ENCODE results near the gene TAS2R3.

Gene TAS2R3

DNA sequence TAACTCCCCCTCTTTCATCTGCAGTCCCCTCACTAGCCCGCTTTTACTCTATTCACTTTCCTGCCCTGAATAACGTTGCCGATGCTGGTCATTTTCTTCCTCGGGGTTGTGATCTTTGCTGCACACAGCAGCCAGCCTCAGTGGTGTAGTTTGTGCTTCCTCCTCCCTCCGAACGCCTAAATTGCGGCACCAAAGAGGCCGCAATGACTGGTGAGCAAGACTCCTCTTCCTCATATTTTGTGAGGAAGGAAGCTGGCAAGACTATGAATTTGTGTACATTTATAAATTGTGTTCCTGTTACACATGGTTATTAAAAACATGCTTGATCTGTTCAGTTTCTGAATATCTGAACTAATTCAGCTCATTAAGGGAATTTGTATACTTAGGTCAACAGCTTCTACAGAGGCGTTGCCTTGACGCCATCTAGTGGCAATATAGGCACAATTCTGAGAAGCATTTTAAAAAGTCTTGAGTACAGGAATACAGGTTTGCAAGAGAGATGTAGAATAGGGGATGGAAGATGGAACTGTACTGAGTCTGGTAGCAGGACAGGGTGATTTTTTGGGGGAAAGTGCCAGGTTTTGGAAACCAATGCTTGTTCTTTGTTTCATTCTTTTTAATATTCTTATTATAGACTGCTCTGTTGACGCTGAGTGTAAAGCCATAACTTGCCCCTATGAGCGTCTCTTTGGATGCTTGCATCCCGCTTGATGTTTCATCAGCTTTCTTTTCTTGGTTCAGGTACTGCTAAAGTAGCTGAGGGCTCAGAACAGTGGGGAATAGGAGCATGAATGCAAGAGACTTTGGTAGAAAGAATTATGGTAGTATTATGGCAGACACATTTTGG is 22.0 kb downstream of the TAS2R3 start:
- peak; percentile 71 for DNase-seq (ENCODE audit: low spot score)

DNA sequence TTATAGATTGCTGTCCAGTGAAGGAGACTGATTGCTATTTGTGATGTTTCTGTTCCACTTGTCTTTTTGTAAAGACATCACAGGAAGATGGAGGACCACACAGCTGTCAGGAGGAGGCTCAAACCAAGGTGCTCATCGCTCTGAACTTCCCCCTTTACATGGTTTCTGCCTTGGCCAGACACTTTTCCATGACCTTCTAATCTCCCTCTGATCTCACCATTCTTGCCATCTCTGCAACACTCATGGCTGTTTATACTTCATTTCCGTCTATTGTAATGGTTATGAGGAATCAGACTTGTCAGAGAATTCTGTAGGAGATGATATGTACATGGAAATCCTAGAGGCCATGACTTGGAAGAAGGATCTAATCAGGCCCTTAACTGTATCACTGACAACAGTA is 24.4 kb downstream of the TAS2R3 start:
- no peak for DNase-seq (ENCODE audit: low spot score)

DNA sequence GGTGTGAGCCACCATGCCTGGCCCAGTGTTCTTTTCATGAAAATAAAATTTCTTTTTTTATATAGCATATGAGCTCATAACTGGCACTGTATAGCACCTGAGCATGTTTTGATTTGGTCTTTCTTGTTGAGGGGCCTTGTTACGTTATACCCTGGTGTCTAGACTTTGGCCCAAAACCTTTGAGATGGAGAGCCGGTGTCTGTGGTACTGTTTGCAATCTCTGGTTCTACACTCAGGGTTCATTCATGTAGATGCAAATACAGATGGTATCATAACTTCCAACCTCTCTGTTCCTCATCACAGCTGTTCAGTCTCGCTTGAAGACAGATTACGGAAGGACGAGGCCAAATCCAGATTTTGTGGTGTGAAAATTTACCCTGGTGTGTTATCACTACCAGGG is 26.0 kb downstream of the TAS2R3 start, which contains the start of gene TAS2R5:
TSS of gene TAS2R5 (plus strand) at position 301 of the 400 bp plus-strand sequence. CDS start 145 bp downstream, outside the sequence.
- DNase-seq (ENCODE audit: low spot score), result no peak

DNA sequence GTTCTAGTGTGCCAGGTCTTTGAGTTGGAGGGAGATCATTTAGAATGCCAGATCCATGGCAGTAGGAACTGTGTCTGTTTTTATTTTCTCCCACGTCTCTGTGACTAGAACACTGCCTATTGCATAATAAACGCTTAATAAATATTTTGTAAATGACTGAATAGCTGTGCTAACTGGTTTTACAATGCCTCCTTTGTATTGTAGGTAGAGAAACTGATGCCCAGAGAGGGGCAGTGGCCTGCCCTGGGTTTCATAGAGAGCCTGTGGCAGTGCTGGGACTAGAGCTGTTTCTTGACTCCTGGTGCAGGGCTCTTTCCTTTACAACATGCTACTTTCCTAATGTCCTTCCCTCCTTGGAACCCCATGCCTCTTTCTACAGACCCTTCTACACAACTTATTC is 28.6 kb downstream of the TAS2R3 start:
- no peak for DNase-seq (ENCODE audit: low spot score)
